SH-SY5Y (cell line): ENCODE measurements around the gene CGGBP1.

Source experiments
- GATA2 ChIP-seq: IDR thresholded peaks from 2 replicates; pipeline ENCODE4 v1.6.1; 2011; ENCODE audit warnings: mild to moderate bottlenecking, low read depth, low read length
- GATA3 ChIP-seq: IDR thresholded peaks from 2 replicates; pipeline ENCODE4 v1.6.1; 2011; ENCODE audit warnings: low read depth, mild to moderate bottlenecking, low read length, moderate library complexity

The CGGBP1 gene, protein sequence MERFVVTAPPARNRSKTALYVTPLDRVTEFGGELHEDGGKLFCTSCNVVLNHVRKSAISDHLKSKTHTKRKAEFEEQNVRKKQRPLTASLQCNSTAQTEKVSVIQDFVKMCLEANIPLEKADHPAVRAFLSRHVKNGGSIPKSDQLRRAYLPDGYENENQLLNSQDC

DNA sequence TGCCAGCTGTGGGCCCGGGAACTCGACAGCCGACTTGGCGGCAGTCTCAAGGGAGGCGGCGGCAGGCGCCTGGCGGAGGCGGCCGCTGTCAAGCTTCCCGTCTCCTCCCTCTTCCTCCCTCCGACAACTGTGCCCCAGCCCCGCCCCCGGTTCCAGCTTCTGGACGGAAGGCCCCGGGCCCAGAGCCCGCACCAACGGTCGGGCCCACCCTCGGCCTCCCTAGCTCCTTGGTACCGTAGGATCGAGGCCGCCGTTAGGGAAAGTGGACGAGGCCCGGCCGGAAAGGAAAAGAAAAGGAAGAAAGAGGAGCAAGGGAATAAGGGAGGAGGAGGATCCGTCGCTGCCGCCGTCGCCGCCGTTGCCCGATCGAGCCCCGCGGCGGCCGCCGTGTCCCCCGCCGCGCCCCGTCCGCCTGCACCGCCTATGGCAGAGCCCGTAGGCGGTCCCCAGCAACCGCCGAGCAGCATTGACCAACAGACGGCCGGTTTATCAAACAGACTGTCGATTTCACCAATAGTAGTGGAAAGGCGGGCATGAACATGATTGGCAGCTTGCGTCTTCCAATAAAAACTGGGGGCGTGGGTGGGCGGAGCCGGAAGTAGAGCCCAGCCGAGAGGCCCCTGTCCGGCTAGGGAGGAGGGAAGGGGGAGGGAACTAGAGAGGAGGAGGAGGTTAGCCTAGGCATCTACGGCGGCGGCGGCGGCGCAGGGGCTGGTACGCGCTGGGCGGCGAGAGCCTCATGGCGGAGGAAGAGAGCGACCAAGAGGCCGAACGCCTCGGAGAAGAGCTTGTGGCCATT, at the start of gene CGGBP1, which contains the start of gene ZNF654:
CGGBP1 (minus strand) TSS at position 425 of the 799 bp plus-strand sequence. CDS start 3,029 bp downstream, outside the sequence.
ZNF654 (plus strand) TSS at position 675 of the 799 bp plus-strand sequence; CDS start at position 740, 65 bp downstream.
- TF ChIP-seq GATA2 (peak; percentile 5; the same call in 1 of the 2 replicates), GATA3 (no peak)

DNA sequence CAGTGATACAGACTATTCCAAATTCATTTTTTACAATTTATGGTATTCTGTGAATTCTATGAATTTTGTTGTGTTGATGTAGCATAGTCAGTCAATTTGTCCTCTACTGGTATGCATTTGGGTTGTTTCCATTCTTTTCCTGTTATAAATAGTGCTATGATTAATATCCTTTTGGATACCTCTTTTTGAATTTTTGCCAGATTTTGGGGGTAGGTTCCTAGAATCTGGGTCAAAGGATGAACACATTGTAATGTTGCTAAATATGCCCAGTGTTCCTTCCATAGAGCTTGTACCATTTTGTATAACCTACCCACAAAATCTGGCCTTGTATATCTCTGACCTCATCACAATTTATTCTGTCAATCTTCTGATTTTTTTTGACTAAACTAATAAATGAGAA, 46.5 kb upstream of the CGGBP1 start:
- TF ChIP-seq GATA3: no peak
- TF ChIP-seq GATA2: no peak

DNA sequence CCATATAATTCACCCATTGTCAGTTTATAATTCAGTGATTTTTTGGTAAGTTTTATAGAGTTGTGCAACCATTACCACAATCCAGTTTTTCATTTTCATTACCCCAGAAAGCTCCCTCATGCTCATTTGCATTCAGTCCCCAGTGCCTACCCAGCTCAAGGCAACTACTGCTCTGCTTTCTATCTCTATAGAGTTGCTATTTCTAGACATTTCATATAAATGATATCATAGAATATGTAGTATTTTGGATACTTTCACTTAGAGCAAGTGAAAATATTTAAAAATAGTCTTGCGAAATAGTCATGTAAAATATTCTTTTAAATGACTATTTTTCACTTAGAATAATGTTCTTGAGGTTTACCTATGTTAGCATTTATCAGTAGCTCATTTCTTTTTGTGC, 42.3 kb upstream of the CGGBP1 start:
- TF ChIP-seq GATA2 (no peak), GATA3 (no peak)

DNA sequence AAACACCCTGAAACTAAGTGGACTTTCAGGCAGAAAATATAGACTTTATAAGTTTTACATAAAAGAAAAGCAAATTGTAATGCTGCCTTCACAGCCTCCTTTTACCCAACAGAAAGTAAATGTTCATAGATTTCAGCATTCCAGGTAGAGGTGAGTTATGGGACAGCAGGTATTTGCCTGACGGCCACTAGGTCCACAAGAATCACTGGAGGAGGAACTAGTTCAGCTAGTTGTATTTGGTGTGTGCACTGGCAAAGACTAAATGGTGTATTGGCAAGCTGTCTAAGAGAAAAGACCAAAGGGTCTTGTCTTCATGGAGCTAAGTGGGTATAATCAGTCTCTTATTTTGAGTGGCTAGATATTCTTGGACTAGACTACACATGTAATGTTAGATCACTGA, 34.5 kb upstream of the CGGBP1 start:
- TF ChIP-seq GATA3: no peak
- no peak for TF ChIP-seq GATA2

DNA sequence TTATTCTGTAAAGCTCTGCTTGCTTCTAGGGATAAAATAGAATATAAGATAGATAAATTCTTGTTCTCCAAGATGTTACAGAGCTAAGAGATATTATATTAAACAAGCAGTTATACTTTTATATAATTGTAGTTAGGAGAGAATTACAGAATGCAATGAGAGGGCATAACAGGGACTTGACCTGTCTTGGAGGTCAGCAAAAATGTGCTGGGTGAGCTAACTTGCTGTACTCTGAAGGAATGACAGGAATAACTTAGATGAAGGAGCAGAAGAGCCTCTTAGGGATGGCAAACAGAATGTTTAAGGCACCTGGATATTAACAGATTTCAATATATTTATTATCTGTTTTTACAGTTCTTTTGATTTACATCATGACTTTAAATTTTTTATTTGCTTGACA, 33.5 kb upstream of the CGGBP1 start:
- TF ChIP-seq GATA3: no peak
- no peak for TF ChIP-seq GATA2

DNA sequence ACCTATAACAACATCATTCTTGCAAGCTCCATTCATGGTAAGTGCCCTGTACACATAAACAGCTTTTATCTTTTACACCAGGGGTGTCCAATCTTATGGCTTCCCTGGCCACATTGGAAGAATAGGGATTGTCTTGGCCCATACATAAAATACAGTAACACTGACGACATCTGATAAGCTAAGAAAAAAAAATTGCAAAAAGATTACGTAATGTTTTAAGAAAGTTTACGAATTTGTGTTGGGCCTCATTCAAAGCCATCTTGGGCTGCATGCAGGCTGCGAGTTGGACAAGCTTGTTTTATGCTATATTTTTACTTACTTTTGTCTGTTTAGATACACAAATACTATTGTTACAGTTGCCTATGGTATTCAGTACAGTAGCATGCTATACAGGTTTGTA, 31.9 kb upstream of the CGGBP1 start:
- TF ChIP-seq GATA3 (no peak), GATA2 (no peak)

DNA sequence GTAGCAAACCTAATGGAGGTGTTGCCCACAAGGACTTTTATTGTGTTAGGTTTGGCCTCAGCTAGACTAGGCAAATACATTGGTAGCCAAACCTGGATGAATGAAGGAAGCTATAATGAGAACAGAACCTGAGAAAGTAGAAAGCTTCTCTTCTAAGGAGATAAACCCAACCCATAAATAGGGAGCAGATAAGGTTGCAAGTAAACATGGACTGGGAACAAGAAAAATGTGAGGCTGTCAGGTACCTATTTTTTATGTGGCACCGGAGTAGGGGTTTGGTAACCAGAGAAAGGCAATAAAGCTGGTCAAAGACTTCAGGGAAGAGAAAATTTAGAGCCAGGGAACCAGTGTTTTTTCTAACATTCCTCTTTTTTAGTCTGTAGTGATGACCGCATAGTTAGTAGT, 25.3 kb upstream of the CGGBP1 start:
- TF ChIP-seq GATA2: no peak
- TF ChIP-seq GATA3: no peak

DNA sequence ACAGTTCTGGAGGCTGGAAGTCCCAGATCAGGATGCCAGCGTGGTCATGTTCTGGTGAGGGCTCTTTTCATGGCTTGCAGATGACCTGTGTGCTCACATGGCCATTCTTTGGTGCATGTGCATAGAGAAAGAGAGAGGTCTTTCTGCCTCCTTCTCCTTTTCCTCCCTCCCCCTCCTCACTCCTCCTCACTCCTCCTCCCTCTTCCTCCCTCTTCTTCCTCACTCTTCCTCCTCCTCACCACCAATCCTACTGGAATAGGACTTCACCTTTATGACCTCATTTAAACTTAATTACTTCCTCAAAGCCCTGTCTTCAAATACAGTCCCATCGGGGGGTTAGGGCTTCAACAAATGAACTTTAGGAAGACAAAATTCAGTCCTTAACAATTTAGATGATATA, 24.0 kb upstream of the CGGBP1 start:
- TF ChIP-seq GATA3: no peak
- no peak for TF ChIP-seq GATA2

DNA sequence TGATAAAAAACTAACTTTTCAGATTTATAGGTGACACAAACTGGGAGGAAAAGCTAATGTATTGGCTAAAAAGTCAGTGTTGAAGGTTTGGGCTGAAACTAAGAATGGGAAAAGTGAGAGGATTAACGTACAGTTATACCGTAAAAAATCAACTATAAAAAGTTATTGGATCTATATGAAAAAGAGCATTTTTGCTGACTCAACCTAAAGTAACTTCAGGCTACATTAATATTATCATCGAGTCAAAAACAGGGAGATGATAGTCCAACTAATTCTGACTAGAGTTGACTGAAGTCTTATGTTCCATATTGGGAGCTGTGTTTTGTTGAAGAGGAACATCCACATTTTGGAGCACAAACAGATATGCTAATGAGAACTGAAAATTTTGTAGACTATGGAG, 20.1 kb upstream of the CGGBP1 start:
- no peak for TF ChIP-seq GATA3

DNA sequence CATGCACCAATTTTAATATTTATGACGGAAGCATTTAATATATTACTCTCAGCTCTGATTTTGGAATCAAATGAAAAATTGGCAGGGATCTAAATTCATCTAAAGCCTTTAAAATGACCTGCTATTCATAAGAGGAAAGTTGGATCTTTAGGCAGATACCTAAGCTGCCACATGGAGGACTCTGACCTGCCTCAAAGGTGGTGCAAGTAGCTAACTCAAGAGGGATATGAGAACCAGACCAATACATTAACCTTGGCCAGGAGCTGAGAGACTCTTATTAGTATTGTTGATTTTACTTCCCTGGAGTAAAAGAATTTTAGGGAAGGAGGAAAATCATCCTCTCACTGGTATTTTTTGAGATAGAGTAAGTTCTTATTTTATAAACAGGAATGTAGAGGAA, 17.9 kb upstream of the CGGBP1 start:
- TF ChIP-seq GATA3 (no peak), GATA2 (no peak)

DNA sequence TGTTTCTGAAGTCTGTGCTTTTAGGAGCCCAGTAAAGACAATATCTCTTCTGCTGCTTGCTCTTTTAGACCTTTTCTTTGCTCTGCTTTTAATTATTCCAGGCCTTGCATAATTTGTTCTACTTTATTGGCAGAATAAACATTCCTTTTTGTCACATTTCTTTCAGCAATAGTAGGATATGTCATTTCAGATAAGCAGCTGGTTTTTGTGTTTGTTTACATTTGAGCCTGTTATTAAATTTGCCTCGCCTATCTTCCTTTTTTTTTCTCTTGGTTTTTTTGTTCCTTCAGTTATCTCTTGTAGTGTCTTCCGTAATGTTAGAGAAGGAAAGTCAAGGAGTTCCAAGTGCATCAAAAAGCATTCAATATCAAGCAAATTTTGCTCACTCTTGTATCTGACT, 16.7 kb upstream of the CGGBP1 start:
- TF ChIP-seq GATA3: no peak
- TF ChIP-seq GATA2: no peak

DNA sequence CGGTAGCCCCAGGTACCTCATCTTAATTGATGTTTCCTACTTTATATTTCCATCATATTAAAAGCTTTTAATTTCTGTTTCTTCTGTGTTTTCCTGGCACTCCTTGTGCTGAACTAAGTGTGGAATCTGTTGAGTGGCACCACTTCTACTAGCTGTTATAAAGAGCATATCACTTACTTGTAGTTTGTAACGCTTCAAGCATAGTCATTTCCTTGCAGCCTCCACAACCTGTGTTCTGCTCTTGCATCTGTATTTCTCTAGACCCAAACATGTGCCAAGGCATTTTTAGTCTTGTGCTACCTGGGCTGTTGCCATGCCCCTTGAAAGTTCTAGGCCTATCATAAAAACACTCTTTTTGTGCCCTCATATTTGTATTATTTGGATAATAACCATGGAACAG, 16.3 kb upstream of the CGGBP1 start:
- TF ChIP-seq GATA2 (no peak), GATA3 (no peak)

DNA sequence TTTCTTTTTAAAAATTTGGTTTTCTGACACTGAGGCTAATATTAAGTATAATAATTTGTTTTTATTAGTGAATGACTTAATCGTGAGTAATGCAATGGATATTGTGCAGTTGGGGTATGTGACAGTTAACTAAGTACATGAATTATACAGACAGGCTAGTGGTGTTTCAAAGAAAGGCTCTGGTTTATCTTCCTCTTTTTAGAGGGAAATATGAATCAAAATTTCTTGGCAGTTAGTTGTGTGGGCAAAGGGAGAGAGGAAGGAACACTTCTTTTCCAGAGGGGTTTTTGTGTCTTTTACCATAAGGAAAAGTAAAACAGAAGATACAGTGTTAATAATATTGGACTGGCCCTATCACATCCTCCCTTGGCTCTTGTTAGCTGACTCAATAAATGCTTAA, 2.9 kb upstream of the CGGBP1 start:
- TF ChIP-seq GATA2: no peak
- no peak for TF ChIP-seq GATA3

DNA sequence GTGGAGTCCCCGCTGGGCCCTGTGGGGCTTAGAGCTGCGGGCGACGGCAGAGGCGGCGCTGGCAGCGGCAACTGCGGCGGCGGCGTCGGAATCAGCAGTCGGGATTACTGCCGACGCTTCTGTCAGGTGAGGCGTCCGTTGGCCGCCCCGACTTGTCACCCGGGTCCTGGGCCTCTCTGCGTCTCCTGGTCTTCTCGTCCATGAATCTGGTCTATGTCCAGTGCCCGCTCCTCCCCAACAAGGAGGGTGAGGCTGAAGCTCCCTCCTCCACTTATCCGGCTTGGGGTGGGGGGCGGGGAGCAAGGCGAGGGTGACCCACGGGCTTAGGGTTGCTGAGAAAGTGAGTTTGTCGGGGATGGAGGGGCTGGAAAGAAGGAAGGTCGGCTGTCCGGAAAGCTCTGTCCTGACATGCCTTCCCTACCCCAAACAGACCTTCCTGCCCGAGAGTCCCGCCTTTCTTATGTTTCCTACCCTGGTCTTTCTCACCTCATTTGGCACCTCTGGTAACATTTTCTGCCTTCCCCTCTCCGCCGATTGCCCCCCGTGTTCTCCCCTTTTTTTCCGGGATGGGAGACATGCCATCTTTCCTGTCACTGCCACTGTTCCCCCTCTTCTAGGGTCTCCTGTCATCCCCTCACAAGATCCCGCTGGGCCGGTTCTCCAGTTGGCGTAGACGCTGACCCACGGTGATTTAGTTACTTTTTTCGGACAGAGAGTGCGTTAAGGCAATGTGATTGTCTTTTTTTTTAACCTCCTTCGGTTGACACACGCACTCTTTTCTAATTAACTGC, 770 bp upstream of the CGGBP1 start:
- TF ChIP-seq GATA3: no peak
- TF ChIP-seq GATA2: no peak

DNA sequence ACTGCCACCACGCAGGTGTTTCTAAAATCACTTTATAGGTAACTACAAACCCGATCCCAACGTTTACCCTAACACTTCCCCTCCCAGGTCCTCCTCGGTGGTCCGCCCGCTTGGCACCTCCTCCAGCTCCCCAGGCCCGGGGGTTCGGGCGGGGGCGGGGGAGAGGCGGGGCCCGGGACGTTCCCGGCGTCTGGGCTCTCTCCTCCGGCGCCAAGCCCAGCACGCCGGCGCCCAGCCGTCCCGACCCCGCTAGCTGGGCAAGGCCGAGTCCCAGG, 562 bp downstream of the CGGBP1 start:
- no peak for TF ChIP-seq GATA2
- TF ChIP-seq GATA3: no peak
